Measurements from ENCODE around the gene VAPB. TPM values are rescaled to one million over a fixed set of nuclear protein-coding genes. Genes with fewer than 3 reads are reported as not detected.

Gene VAPB
- total RNA-seq, 1 experiment from 2014 or later = 65.1 TPM

DNA sequence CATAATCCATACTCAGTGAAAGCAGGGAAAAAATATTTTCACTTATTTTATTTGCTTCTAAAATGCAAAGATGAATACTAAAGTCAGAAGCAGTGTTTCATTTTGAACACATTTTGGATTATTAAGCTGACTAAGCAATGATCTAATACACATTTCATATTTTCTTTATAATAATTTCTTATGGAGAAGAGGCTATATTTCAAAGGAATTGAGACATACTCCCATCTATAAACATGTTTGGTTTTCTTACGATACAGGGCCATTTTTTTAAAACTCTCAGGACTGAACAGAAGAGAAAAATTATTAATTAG lies 26.9 kb upstream of the VAPB start:
- no peak overlapping the region for H4K91ac ChIP-seq (ENCODE audit: insufficient read length, low read depth, low read length)

More for the DNA sequence above, 26.9 kb upstream of the VAPB start:
- Histone ChIP-seq H4K20me1 (ENCODE audit: control insufficient read depth, insufficient read depth, insufficient read length) (no peaks in the 10 kb centered on the region), H3K27me3 (ENCODE audit: insufficient read depth, low read length) (no peaks in the 10 kb centered on the region), H3K18ac (ENCODE audit: insufficient read length, low read depth, low read length) (no peak overlapping the region), H3K79me1 (ENCODE audit: insufficient read depth, low read depth, low read length, poor library complexity, severe bottlenecking) (no peaks in the 10 kb centered on the region), H3K9ac (ENCODE audit: extremely low read depth, insufficient read length, low read length) (no peak overlapping the region), H2BK120ac (ENCODE audit: low read depth, low read length, poor library complexity, severe bottlenecking) (no peak overlapping the region), H3K27ac (ENCODE audit: insufficient read length, low read depth, low read length) (no peak overlapping the region), H3K79me2 (ENCODE audit: insufficient read depth, low read length) (no peaks in the 10 kb centered on the region), H3T11ph (ENCODE audit: low read length) (no peak overlapping the region), H2AFZ (ENCODE audit: low read length) (no peak overlapping the region), H3K9me3 (ENCODE audit: control insufficient read depth, low read depth, low read length) (no peaks in the 10 kb centered on the region), H4K5ac (ENCODE audit: insufficient read length, low read depth, low read length) (no peak overlapping the region), H3K56ac (ENCODE audit: insufficient read length, low read depth, low read length) (no peak overlapping the region), H2BK12ac (ENCODE audit: insufficient read length, low read depth, low read length) (no peak overlapping the region), H2BK5ac (ENCODE audit: insufficient read length, low read length) (no peak overlapping the region), H3K14ac (ENCODE audit: insufficient read depth, low read length) (no peak overlapping the region), H3K23me2 (ENCODE audit: insufficient read length, low read depth, low read length, poor library complexity, severe bottlenecking) (no peaks in the 10 kb centered on the region), H3K4me1 (ENCODE audit: insufficient read depth, low read length) (no peaks in the 10 kb centered on the region), H2AK5ac (ENCODE audit: insufficient read length, low read length) (no peak overlapping the region), H2BK20ac (ENCODE audit: low read depth, low read length, poor library complexity, severe bottlenecking) (no peak overlapping the region), H4K8ac (replicated peaks; ENCODE audit: insufficient read length, low read depth, low read length) (no peak overlapping the region), H2BK15ac (ENCODE audit: low read depth, low read length) (no peak overlapping the region), H3K4ac (ENCODE audit: low read depth, low read length) (no peak overlapping the region), H3K23ac (ENCODE audit: insufficient read length, low read depth, low read length) (no peak overlapping the region), H3K4me2 (ENCODE audit: insufficient read depth, insufficient read length, low read length) (no peak overlapping the region)
- TF ChIP-seq, protein P1, sequence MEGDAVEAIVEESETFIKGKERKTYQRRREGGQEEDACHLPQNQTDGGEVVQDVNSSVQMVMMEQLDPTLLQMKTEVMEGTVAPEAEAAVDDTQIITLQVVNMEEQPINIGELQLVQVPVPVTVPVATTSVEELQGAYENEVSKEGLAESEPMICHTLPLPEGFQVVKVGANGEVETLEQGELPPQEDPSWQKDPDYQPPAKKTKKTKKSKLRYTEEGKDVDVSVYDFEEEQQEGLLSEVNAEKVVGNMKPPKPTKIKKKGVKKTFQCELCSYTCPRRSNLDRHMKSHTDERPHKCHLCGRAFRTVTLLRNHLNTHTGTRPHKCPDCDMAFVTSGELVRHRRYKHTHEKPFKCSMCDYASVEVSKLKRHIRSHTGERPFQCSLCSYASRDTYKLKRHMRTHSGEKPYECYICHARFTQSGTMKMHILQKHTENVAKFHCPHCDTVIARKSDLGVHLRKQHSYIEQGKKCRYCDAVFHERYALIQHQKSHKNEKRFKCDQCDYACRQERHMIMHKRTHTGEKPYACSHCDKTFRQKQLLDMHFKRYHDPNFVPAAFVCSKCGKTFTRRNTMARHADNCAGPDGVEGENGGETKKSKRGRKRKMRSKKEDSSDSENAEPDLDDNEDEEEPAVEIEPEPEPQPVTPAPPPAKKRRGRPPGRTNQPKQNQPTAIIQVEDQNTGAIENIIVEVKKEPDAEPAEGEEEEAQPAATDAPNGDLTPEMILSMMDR (conservative IDR thresholded peaks at IDR 0.05) = no peak
- Mint-ChIP-seq H3K4me3 (no peak overlapping the region), H3K9me3 (no peaks in the 10 kb centered on the region), H3K4me1 (peaks cover 5 to 6% of the 10 kb centered on the region in 2 experiments; a peak in 3 of 4 replicates), H3K27me3 (ENCODE audit: low read depth) (no peaks in the 10 kb centered on the region), H3K27ac (no peak overlapping the region; a peak in 1 of 7 replicates), H3K36me3 (ENCODE audit: insufficient read depth in 1 of 3, low read depth in 3 of 3) (peaks cover 5 to 12% (median 10%) of the 10 kb centered on the region in 3 experiments; a peak in 6 of 7 replicates)
- WGBS (ENCODE audit: extremely low coverage, insufficient read length, low lambda C conversion rate) = no CpG with 5 or more reads among the region's 1 CpG
- no peak for DNase-seq
